ENCODE data around the gene ABHD14A. TPM values are rescaled to one million over a fixed set of nuclear protein-coding genes. Genes with fewer than 3 reads are reported as not detected.

The ABHD14A gene
- total RNA-seq, 1 donor from 2014 or later: 31.9 TPM

- intact Hi-C loops (cut with DNase I): no loop called here
These were observed 26.8 kb upstream of the ABHD14A start for GRCh38 chr3:51948016-51948580.

GRCh38 chr3:51949121-51949520 lies 25.7 kb upstream of the ABHD14A start:
- no peaks in the 10 kb centered on the region for H3K27me3 ChIP-seq
- intact Hi-C loops (cut with DNase I): no loop called here
- H3K4me3 ChIP-seq: no peak overlapping the region
- no peaks in the 10 kb centered on the region for H3K9me3 ChIP-seq
- no peaks in the 10 kb centered on the region for H3K36me3 ChIP-seq
- no peaks in the 10 kb centered on the region for H3K4me1 ChIP-seq
- TF ChIP-seq POLR2AphosphoS5 (IDR thresholded peaks at IDR 0.05; ENCODE audit: insufficient read depth in 1 of 2, low read depth in 1 of 2): no peak
- TF ChIP-seq POLR2A (IDR thresholded peaks at IDR 0.05): no peak
- no peak for TF ChIP-seq CTCF (IDR thresholded peaks at IDR 0.05)
- no peak overlapping the region for H3K27ac ChIP-seq
- no peak for DNase-seq (ENCODE audit: extremely low spot score in 2 of 2)

More at GRCh38 chr3:51948016-51948580, 26.8 kb upstream of the ABHD14A start:
- no peaks in the 10 kb centered on the region for H3K9me3 ChIP-seq
- H3K27ac ChIP-seq: no peak overlapping the region
- DNase-seq (ENCODE audit: extremely low spot score in 2 of 2): no peak
- H3K36me3 ChIP-seq: no peaks in the 10 kb centered on the region
- no peaks in the 10 kb centered on the region for H3K27me3 ChIP-seq
- peaks cover 3% of the 10 kb centered on the region for H3K4me1 ChIP-seq
- TF ChIP-seq POLR2A (IDR thresholded peaks at IDR 0.05) (no peak), POLR2AphosphoS5 (IDR thresholded peaks at IDR 0.05; ENCODE audit: insufficient read depth in 1 of 2, low read depth in 1 of 2) (no peak), CTCF (IDR thresholded peaks at IDR 0.05) (no peak)
- no peak overlapping the region for H3K4me3 ChIP-seq

GRCh38 chr3:51950899-51951298 lies 24.0 kb upstream of the ABHD14A start:
- Histone ChIP-seq H3K36me3 (no peaks in the 10 kb centered on the region), H3K4me1 (peaks cover 5% of the 10 kb centered on the region), H3K4me3 (no peak overlapping the region), H3K9me3 (no peaks in the 10 kb centered on the region), H3K27ac (no peak overlapping the region), H3K27me3 (no peaks in the 10 kb centered on the region)
- no peak for DNase-seq (ENCODE audit: extremely low spot score in 2 of 2)
- intact Hi-C loops (cut with DNase I): no loop called here
- TF ChIP-seq POLR2AphosphoS5 (IDR thresholded peaks at IDR 0.05; ENCODE audit: insufficient read depth in 1 of 2, low read depth in 1 of 2) (no peak), CTCF (IDR thresholded peaks at IDR 0.05) (no peak)

GRCh38 chr3:51953445-51953844 lies 21.4 kb upstream of the ABHD14A start:
- H3K4me1 ChIP-seq: peaks cover 15% of the 10 kb centered on the region

More at GRCh38 chr3:51953445-51953844, 21.4 kb upstream of the ABHD14A start:
- TF ChIP-seq POLR2A (IDR thresholded peaks at IDR 0.05) (no peak), POLR2AphosphoS5 (IDR thresholded peaks at IDR 0.05; ENCODE audit: insufficient read depth in 1 of 2, low read depth in 1 of 2) (no peak), CTCF (IDR thresholded peaks at IDR 0.05) (no peak)
- Histone ChIP-seq H3K9me3 (no peaks in the 10 kb centered on the region), H3K27ac (no peak overlapping the region), H3K36me3 (peaks cover 0 to 7% of the 10 kb centered on the region in 2 donors), H3K4me3 (no peak overlapping the region), H3K27me3 (no peaks in the 10 kb centered on the region)
- intact Hi-C loops (cut with DNase I): no loop called here
- no peak for DNase-seq (ENCODE audit: extremely low spot score in 2 of 2)

Data from vagina (tissue), 2 donors.